ENCODE data around the gene ADGRV1. TPM values are rescaled to one million over a fixed set of nuclear protein-coding genes. Genes with fewer than 3 reads are reported as not detected.
"Not testable (repeated sequence)": the region's sequence is repeated elsewhere in the genome, so short reads cannot be mapped to it uniquely, and the experiment has no call there.

ADGRV1 gene
- total and polyA plus RNA-seq, 12 donors = 129 to 2,577 (median 695) TPM

GRCh38 chr5:90575712-90576111 is 17.1 kb downstream of the ADGRV1 start:
- no peaks in the 10 kb centered on the region for H3K9me3 ChIP-seq (replicated peaks in 1 of 3)
- WGBS, 4 donors = 73 to 86% (median 81%) methylated on average over 3 to 5 of the region's 5 CpGs
- TF ChIP-seq CTCF (IDR thresholded peaks at IDR 0.05) (no peak), POLR2A (IDR thresholded peaks at IDR 0.05) (no peak)
- DNase-seq = no peak
- no peaks in the 10 kb centered on the region for H3K36me3 ChIP-seq (replicated peaks in 1 of 2)
- H3K4me3 ChIP-seq = no peak overlapping the region
- no peaks in the 10 kb centered on the region for H3K27me3 ChIP-seq
- intact Hi-C loops (cut with DNase I) = no loop called here
- H3K4me1 ChIP-seq (replicated peaks in 1 of 2) = no peaks in the 10 kb centered on the region
- no peak overlapping the region for H3K27ac ChIP-seq

GRCh38 chr5:90576566-90576965 is 18.0 kb downstream of the ADGRV1 start:
- H3K9me3 ChIP-seq (replicated peaks in 1 of 3); H3K4me1 ChIP-seq (replicated peaks in 1 of 2); DNase-seq; H3K36me3 ChIP-seq (replicated peaks in 1 of 2); H3K4me3 ChIP-seq; intact Hi-C loops (cut with DNase I); H3K27ac ChIP-seq; H3K27me3 ChIP-seq: not testable (repeated sequence)
- WGBS, 4 donors = 64 to 90% (median 77%) methylated on average over 3 of the region's 3 CpGs

- WGBS, 4 donors = 76 to 85% (median 78%) methylated on average over 2 of the region's 2 CpGs
- intact Hi-C loops (cut with DNase I) = loop anchor here in 1 of 2 donors (5.0 kb wide), 1 partner anchor 288 kb away; no protein-coding TSS in a partner anchor
- not testable (repeated sequence) for H3K9me3 ChIP-seq (replicated peaks in 1 of 3); DNase-seq; H3K27me3 ChIP-seq; H3K4me3 ChIP-seq; H3K36me3 ChIP-seq (replicated peaks in 1 of 2); H3K27ac ChIP-seq; H3K4me1 ChIP-seq (replicated peaks in 1 of 2)
Observed at GRCh38 chr5:90579905-90580304, 21.3 kb downstream of the ADGRV1 start.

GRCh38 chr5:90581956-90582355 is 23.4 kb downstream of the ADGRV1 start:
- no peaks in the 10 kb centered on the region for H3K9me3 ChIP-seq (replicated peaks in 1 of 3)
- intact Hi-C loops (cut with DNase I) = loop anchor here in 1 of 2 donors (5.0 kb wide), 1 partner anchor 290 kb away; no protein-coding TSS in a partner anchor
- DNase-seq = no peak
- peaks cover 3% of the 10 kb centered on the region for H3K27me3 ChIP-seq
- H3K36me3 ChIP-seq (replicated peaks in 1 of 2) = no peaks in the 10 kb centered on the region
- 70 to 73% (median 71%) methylated on average over 2 of the region's 2 CpGs for whole genome bisulfite sequencing, 4 donors
- TF ChIP-seq POLR2A (IDR thresholded peaks at IDR 0.05) (no peak), CTCF (IDR thresholded peaks at IDR 0.05) (no peak)
- no peaks in the 10 kb centered on the region for H3K4me1 ChIP-seq (replicated peaks in 1 of 2)
- no peak overlapping the region for H3K4me3 ChIP-seq
- no peak overlapping the region for H3K27ac ChIP-seq

- Histone ChIP-seq H3K4me1 (replicated peaks in 1 of 2) (no peaks in the 10 kb centered on the region), H3K27me3 (peaks cover 3% of the 10 kb centered on the region), H3K4me3 (no peak overlapping the region), H3K27ac (no peak overlapping the region), H3K36me3 (replicated peaks in 1 of 2) (no peaks in the 10 kb centered on the region), H3K9me3 (replicated peaks in 1 of 3) (no peaks in the 10 kb centered on the region)
- TF ChIP-seq POLR2A (IDR thresholded peaks at IDR 0.05) = no peak
- intact Hi-C loops (cut with DNase I) = loop anchor here in 1 of 2 donors (5.0 kb wide), 1 partner anchor 83 kb away; no protein-coding TSS in a partner anchor
- WGBS, 4 donors = 62 to 73% (median 67%) methylated on average over 7 of the region's 7 CpGs
- no peak for DNase-seq
Observed at GRCh38 chr5:90585337-90585986, 26.9 kb downstream of the ADGRV1 start.

- DNase-seq = no peak
- 58 to 77% (median 70%) methylated on average over 2 of the region's 2 CpGs for WGBS, 4 donors
- intact Hi-C loops (cut with DNase I) = loop anchor here in 1 of 2 donors (5.0 kb wide), 1 partner anchor 84 kb away; no protein-coding TSS in a partner anchor
Observed at GRCh38 chr5:90586469-90586868, 27.9 kb downstream of the ADGRV1 start.

More at GRCh38 chr5:90586469-90586868, 27.9 kb downstream of the ADGRV1 start:
- TF ChIP-seq POLR2A (IDR thresholded peaks at IDR 0.05) (no peak), CTCF (IDR thresholded peaks at IDR 0.05) (no peak)
- no peaks in the 10 kb centered on the region for H3K9me3 ChIP-seq (replicated peaks in 1 of 3)
- H3K36me3 ChIP-seq (replicated peaks in 1 of 2) = no peaks in the 10 kb centered on the region
- H3K27ac ChIP-seq = no peak overlapping the region
- peaks cover 3% of the 10 kb centered on the region for H3K27me3 ChIP-seq
- no peak overlapping the region for H3K4me3 ChIP-seq
- no peaks in the 10 kb centered on the region for H3K4me1 ChIP-seq (replicated peaks in 1 of 2)
